Chondrocyte (in vitro differentiated cells): ENCODE results near the gene SDHA. TPM values are rescaled to one million over a fixed set of nuclear protein-coding genes. Genes with fewer than 3 reads are reported as not detected.
A peak's percentile ranks its signal among the peaks of the same experiment; 100 is the strongest.

ENCODE experiments used
- DNase-seq: peaks from one replicate; pipeline ENCODE4 v3.0.0; 2021; ENCODE audit warnings: mixed read lengths, low spot score
- H3K27ac Mint-ChIP-seq: one replicate; pipeline ENCODE4 v1.8.0; 2021; ENCODE audit warnings: mild to moderate bottlenecking, moderate library complexity, mixed read lengths; ENCODE audit not compliant: unreplicated experiment
- H3K27me3 Mint-ChIP-seq: 2 replicates; pipeline ENCODE4 v1.8.0; 2021; ENCODE audit warnings: low read depth, mixed read lengths
- H3K36me3 Mint-ChIP-seq: 2 replicates; pipeline ENCODE4 v1.8.0; 2021; ENCODE audit warnings: low read depth, mixed read lengths
- H3K4me1 Mint-ChIP-seq: 2 replicates; pipeline ENCODE4 v1.8.0; 2021; ENCODE audit warnings: low read depth, mild to moderate bottlenecking, mixed read lengths
- H3K4me3 Mint-ChIP-seq: one replicate; pipeline ENCODE4 v1.8.0; 2021; ENCODE audit warnings: mild to moderate bottlenecking, moderate library complexity, mixed read lengths; ENCODE audit not compliant: unreplicated experiment
- H3K9me3 Mint-ChIP-seq: 2 replicates; pipeline ENCODE4 v1.8.0; 2021; ENCODE audit warnings: low read depth, mixed read lengths
- total RNA-seq: library from RNA; stranded (reverse); gene quantifications from 3 replicates; pipeline ENCODE4 v1.2.1, GENCODE V29; 2021
- TF ChIP-seq, protein P1 (sequence below): fragments of 200-600 bp; sonication (generic); IDR thresholded peaks from 2 replicates; pipeline ENCODE4 v1.5.0; 2021; ENCODE audit warnings: antibody characterized with exemption, mild to moderate bottlenecking, moderate library complexity

Gene SDHA
- total RNA-seq, 1 donor from 2014 or later = 81.5 TPM

- TF ChIP-seq, protein P1, sequence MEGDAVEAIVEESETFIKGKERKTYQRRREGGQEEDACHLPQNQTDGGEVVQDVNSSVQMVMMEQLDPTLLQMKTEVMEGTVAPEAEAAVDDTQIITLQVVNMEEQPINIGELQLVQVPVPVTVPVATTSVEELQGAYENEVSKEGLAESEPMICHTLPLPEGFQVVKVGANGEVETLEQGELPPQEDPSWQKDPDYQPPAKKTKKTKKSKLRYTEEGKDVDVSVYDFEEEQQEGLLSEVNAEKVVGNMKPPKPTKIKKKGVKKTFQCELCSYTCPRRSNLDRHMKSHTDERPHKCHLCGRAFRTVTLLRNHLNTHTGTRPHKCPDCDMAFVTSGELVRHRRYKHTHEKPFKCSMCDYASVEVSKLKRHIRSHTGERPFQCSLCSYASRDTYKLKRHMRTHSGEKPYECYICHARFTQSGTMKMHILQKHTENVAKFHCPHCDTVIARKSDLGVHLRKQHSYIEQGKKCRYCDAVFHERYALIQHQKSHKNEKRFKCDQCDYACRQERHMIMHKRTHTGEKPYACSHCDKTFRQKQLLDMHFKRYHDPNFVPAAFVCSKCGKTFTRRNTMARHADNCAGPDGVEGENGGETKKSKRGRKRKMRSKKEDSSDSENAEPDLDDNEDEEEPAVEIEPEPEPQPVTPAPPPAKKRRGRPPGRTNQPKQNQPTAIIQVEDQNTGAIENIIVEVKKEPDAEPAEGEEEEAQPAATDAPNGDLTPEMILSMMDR = no peak
- Mint-ChIP-seq H3K4me1 (peaks cover 13% of the 10 kb centered on the region), H3K27ac (no peak overlapping the region), H3K27me3 (no peaks in the 10 kb centered on the region), H3K36me3 (no peaks in the 10 kb centered on the region), H3K4me3 (no peak overlapping the region), H3K9me3 (no peaks in the 10 kb centered on the region)
- DNase-seq = peak; percentile 84
Observed at GRCh38 chr5:186091-187041, 31.8 kb upstream of the SDHA start.

GRCh38 chr5:187042-187431 lies 31.1 kb upstream of the SDHA start:
- peaks cover 13% of the 10 kb centered on the region for H3K4me1 Mint-ChIP-seq
- peak; percentile 57 for DNase-seq
- no peaks in the 10 kb centered on the region for H3K27me3 Mint-ChIP-seq
- H3K9me3 Mint-ChIP-seq = no peaks in the 10 kb centered on the region
- H3K36me3 Mint-ChIP-seq = no peaks in the 10 kb centered on the region
- no peak overlapping the region for H3K27ac Mint-ChIP-seq
- TF ChIP-seq, protein P1 = no peak
- no peak overlapping the region for H3K4me3 Mint-ChIP-seq

- H3K4me1 Mint-ChIP-seq = peaks cover 13% of the 10 kb centered on the region
- no peaks in the 10 kb centered on the region for H3K27me3 Mint-ChIP-seq
- H3K4me3 Mint-ChIP-seq = no peak overlapping the region
- no peaks in the 10 kb centered on the region for H3K9me3 Mint-ChIP-seq
- no peak overlapping the region for H3K27ac Mint-ChIP-seq
- no peaks in the 10 kb centered on the region for H3K36me3 Mint-ChIP-seq
- TF ChIP-seq, protein P1 = no peak
- peak; percentile 83 for DNase-seq
Observed at GRCh38 chr5:187617-188451, 30.3 kb upstream of the SDHA start.

GRCh38 chr5:188488-189481 lies 29.3 kb upstream of the SDHA start:
- peak overlapping the region; percentile 48 for H3K4me3 Mint-ChIP-seq

More at GRCh38 chr5:188488-189481, 29.3 kb upstream of the SDHA start:
- no peaks in the 10 kb centered on the region for H3K9me3 Mint-ChIP-seq
- TF ChIP-seq, protein P1 = peak; percentile 94
- H3K27me3 Mint-ChIP-seq = no peaks in the 10 kb centered on the region
- no peaks in the 10 kb centered on the region for H3K36me3 Mint-ChIP-seq
- DNase-seq = peak; percentile 96
- H3K27ac Mint-ChIP-seq = no peak overlapping the region
- peaks cover 13% of the 10 kb centered on the region for H3K4me1 Mint-ChIP-seq
